ENCODE results near the gene AGO1.

AGO1 gene

GRCh38 chr1:35902671-35903070 lies 19.7 kb downstream of the AGO1 start:
- in situ Hi-C loops (cut with HindIII; ENCODE audit: low sequenced_read_pairs), result no loop called here

- in situ Hi-C loops (cut with HindIII; ENCODE audit: low sequenced_read_pairs), result no loop called here
Observed at GRCh38 chr1:35914717-35915116, 31.7 kb downstream of the AGO1 start.

GRCh38 chr1:35915693-35916092 lies 32.7 kb downstream of the AGO1 start:
- in situ Hi-C loops (cut with HindIII; ENCODE audit: low sequenced_read_pairs), result no loop called here

- in situ Hi-C loops (cut with HindIII; ENCODE audit: low sequenced_read_pairs), result no loop called here
Observed at GRCh38 chr1:35923791-35924221, 40.8 kb downstream of the AGO1 start.

- in situ Hi-C loops (cut with HindIII; ENCODE audit: low sequenced_read_pairs), result no loop called here
Observed at GRCh38 chr1:35924838-35925237, 41.8 kb downstream of the AGO1 start.

- in situ Hi-C loops (cut with HindIII; ENCODE audit: low sequenced_read_pairs), result no loop called here
Observed at GRCh38 chr1:35925741-35926140, 42.7 kb downstream of the AGO1 start.

- in situ Hi-C loops (cut with HindIII; ENCODE audit: low sequenced_read_pairs), result no loop called here
Observed at GRCh38 chr1:35927472-35927871, 44.5 kb downstream of the AGO1 start.

- in situ Hi-C loops (cut with HindIII; ENCODE audit: low sequenced_read_pairs), result no loop called here
Observed at GRCh38 chr1:35929730-35930592, 47.0 kb downstream of the AGO1 start.

GRCh38 chr1:35930593-35931445 lies 47.8 kb downstream of the AGO1 start, which contains the start of gene AGO3:
Gene AGO3 (plus strand): TSS chr1:35931105. CDS start chr1:35931427, 322 bp downstream.
- in situ Hi-C loops (cut with HindIII; ENCODE audit: low sequenced_read_pairs), result no loop called here

GRCh38 chr1:35931446-35932157 lies 48.6 kb downstream of the AGO1 start:
- in situ Hi-C loops (cut with HindIII; ENCODE audit: low sequenced_read_pairs), result no loop called here

- in situ Hi-C loops (cut with HindIII; ENCODE audit: low sequenced_read_pairs), result no loop called here
Observed at GRCh38 chr1:35932158-35932636, 49.2 kb downstream of the AGO1 start.

GRCh38 chr1:35932941-35933340 lies 49.9 kb downstream of the AGO1 start:
- in situ Hi-C loops (cut with HindIII; ENCODE audit: low sequenced_read_pairs), result no loop called here

- in situ Hi-C loops (cut with HindIII; ENCODE audit: low sequenced_read_pairs), result no loop called here
Observed at GRCh38 chr1:35935442-35936388, 52.7 kb downstream of the AGO1 start.

- in situ Hi-C loops (cut with HindIII; ENCODE audit: low sequenced_read_pairs), result no loop called here
Observed at GRCh38 chr1:35936838-35937237, 53.8 kb downstream of the AGO1 start.

GRCh38 chr1:35939484-35939883 lies 56.5 kb downstream of the AGO1 start:
- in situ Hi-C loops (cut with HindIII; ENCODE audit: low sequenced_read_pairs), result no loop called here

- in situ Hi-C loops (cut with HindIII; ENCODE audit: low sequenced_read_pairs), result no loop called here
Observed at GRCh38 chr1:35945327-35945726, 62.3 kb downstream of the AGO1 start.

- in situ Hi-C loops (cut with HindIII; ENCODE audit: low sequenced_read_pairs), result no loop called here
Observed at GRCh38 chr1:35947547-35947946, 64.5 kb downstream of the AGO1 start.

- in situ Hi-C loops (cut with HindIII; ENCODE audit: low sequenced_read_pairs), result no loop called here
Observed at GRCh38 chr1:35958558-35958957, 75.5 kb downstream of the AGO1 start.

- in situ Hi-C loops (cut with HindIII; ENCODE audit: low sequenced_read_pairs), result no loop called here
Observed at GRCh38 chr1:35959304-35959703, 76.3 kb downstream of the AGO1 start.

GRCh38 chr1:35962952-35963351 lies 79.9 kb downstream of the AGO1 start:
- in situ Hi-C loops (cut with HindIII; ENCODE audit: low sequenced_read_pairs), result no loop called here
